Rectal smooth muscle tissue (tissue), 1 donor: ENCODE measurements around the gene CHN2.

Experiments
- H3K27ac ChIP-seq: one replicate; pipeline ENCODE4 v1.7.0; 2013; ENCODE audit warnings: low read depth, low read length, inconsistent platforms
- H3K27me3 ChIP-seq: one replicate; pipeline ENCODE4 v1.7.0; 2013; ENCODE audit warnings: low read length; ENCODE audit not compliant: control insufficient read depth, insufficient read depth
- H3K36me3 ChIP-seq: one replicate; pipeline ENCODE4 v1.7.0; 2013; ENCODE audit warnings: low read length; ENCODE audit not compliant: control insufficient read depth, insufficient read depth
- H3K4me1 ChIP-seq: one replicate; pipeline ENCODE4 v1.7.0; 2013; ENCODE audit warnings: low read length; ENCODE audit not compliant: control insufficient read depth, insufficient read depth
- H3K4me3 ChIP-seq: one replicate; pipeline ENCODE4 v1.7.0; 2013; ENCODE audit warnings: low read length
- H3K9ac ChIP-seq: one replicate; pipeline ENCODE4 v1.7.0; 2013; ENCODE audit warnings: low read length

Gene CHN2

DNA sequence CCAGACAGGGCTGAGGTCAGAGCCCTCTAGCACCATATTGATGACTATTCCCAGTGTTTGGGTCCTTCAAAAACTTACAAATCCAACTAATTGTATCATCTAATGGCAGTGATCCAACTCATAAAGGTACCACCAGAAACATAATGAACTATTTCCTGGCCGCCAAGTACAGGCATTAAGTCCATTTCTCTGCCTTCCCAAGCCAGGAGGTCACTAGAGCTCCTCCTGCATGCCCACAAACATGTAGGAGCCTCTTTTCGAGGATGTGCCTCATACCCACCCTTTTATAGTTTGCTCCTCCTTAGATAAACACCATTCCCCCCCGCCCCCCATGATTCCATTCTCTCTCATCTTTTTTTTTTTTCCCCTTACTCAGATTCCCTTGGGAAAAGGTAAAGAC lies 91.3 kb downstream of the CHN2 start:
- no peak overlapping the region for H3K27ac ChIP-seq
- H3K4me1 ChIP-seq: no peaks in the 10 kb centered on the region
- no peak overlapping the region for H3K9ac ChIP-seq
- H3K36me3 ChIP-seq: no peaks in the 10 kb centered on the region
- no peaks in the 10 kb centered on the region for H3K27me3 ChIP-seq
- no peak overlapping the region for H3K4me3 ChIP-seq

DNA sequence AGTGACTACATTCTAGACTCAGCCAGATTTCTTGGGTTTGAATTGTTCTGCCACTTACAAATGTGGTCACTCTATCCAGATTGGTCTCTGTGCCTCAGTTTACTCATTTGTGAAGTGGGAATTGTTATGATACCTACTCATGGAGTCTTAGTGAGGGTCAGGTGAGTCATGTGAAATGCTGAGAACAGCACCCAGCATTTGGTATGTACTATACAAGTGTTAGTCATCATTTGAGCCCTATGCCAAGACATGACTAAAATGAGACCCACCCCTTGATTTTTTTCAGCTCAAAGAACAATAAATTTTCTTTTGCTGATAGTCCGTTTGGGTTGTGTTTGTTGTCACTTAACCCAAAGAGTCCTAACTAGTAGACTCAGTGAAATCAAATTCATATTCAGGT lies 92.8 kb downstream of the CHN2 start:
- no peak overlapping the region for H3K27ac ChIP-seq
- H3K36me3 ChIP-seq: no peaks in the 10 kb centered on the region
- H3K4me1 ChIP-seq: no peaks in the 10 kb centered on the region
- no peak overlapping the region for H3K4me3 ChIP-seq
- no peak overlapping the region for H3K9ac ChIP-seq
- no peaks in the 10 kb centered on the region for H3K27me3 ChIP-seq

GRCh38 chr7:29288181-29289091 lies 93.9 kb downstream of the CHN2 start:
- no peak overlapping the region for H3K9ac ChIP-seq

GRCh38 chr7:29289156-29290021 lies 94.8 kb downstream of the CHN2 start:
- Histone ChIP-seq H3K27ac (no peak overlapping the region), H3K36me3 (no peaks in the 10 kb centered on the region), H3K4me3 (no peak overlapping the region), H3K4me1 (no peaks in the 10 kb centered on the region), H3K9ac (no peak overlapping the region), H3K27me3 (no peaks in the 10 kb centered on the region)

More at GRCh38 chr7:29288181-29289091, 93.9 kb downstream of the CHN2 start:
- no peaks in the 10 kb centered on the region for H3K27me3 ChIP-seq
- no peaks in the 10 kb centered on the region for H3K4me1 ChIP-seq
- no peaks in the 10 kb centered on the region for H3K36me3 ChIP-seq
- no peak overlapping the region for H3K27ac ChIP-seq
- no peak overlapping the region for H3K4me3 ChIP-seq

DNA sequence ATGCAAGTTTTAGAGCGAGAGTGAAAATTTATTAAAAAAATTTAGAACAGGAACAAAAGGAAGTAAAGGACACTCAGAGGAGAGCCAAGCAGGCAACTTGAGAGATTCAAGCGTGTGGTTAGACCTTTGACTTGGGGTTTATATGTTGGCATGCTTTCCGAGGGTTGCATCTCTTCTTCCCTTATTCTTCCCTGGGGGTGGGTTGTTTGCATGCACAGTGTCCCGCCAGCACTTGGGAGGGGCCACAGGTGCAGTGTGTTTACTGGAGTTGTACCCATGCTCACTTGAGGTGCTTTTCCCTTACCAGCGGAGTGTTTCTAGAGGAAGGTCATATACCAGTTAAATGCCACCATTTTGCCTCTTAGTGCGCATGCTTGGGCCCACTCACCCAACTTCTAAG lies 96.3 kb downstream of the CHN2 start:
- H3K27ac ChIP-seq: no peak overlapping the region
- H3K4me3 ChIP-seq: no peak overlapping the region
- no peaks in the 10 kb centered on the region for H3K4me1 ChIP-seq
- no peaks in the 10 kb centered on the region for H3K36me3 ChIP-seq
- H3K27me3 ChIP-seq: no peaks in the 10 kb centered on the region
- no peak overlapping the region for H3K9ac ChIP-seq

GRCh38 chr7:29291723-29292618 lies 97.4 kb downstream of the CHN2 start:
- no peaks in the 10 kb centered on the region for H3K36me3 ChIP-seq
- H3K27ac ChIP-seq: no peak overlapping the region
- no peaks in the 10 kb centered on the region for H3K4me1 ChIP-seq
- H3K9ac ChIP-seq: no peak overlapping the region
- H3K4me3 ChIP-seq: no peak overlapping the region
- no peaks in the 10 kb centered on the region for H3K27me3 ChIP-seq

DNA sequence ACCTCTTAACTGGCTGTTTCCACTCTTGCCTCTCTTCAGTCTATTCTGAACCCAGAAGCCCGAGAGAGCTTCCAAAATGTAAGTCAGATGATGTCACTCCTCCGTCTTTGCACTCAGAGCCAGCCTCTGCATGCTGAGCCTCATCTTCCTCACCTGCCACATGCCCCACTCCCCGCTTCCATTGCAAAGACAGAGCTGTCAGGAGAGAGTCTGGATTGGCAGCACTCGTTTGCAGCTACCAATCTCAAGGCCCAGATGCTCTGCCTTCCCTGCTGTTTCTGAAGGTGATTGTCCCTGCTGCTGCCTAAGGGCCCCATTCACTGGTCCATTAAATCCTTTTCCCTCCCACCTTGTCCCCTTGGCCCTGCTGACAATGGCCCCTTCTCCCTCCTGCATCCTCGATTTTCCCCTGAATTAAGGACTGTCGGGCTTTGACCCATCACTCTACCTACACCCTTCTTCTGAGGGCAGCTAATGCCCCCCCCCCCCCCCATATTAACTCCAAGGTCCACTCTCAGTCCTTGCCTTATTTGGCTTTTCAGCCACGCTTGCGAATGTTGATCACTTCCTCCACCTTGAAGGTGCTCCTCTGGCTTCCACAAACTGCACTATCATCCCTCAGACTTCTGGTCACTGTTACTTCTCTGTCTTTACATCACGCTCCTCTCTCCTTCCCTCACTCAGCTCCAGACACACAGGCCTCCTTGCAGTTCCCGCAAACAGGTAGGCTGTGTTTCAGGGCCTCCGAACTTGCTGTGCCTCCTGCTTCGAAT lies 98.5 kb downstream of the CHN2 start:
- Histone ChIP-seq H3K27ac (no peak overlapping the region), H3K27me3 (no peaks in the 10 kb centered on the region), H3K9ac (no peak overlapping the region), H3K36me3 (no peaks in the 10 kb centered on the region), H3K4me3 (no peak overlapping the region), H3K4me1 (no peaks in the 10 kb centered on the region)

- H3K27me3 ChIP-seq: no peaks in the 10 kb centered on the region
- H3K4me3 ChIP-seq: no peak overlapping the region
- H3K36me3 ChIP-seq: no peaks in the 10 kb centered on the region
- no peak overlapping the region for H3K27ac ChIP-seq
- no peaks in the 10 kb centered on the region for H3K4me1 ChIP-seq
- H3K9ac ChIP-seq: no peak overlapping the region
These were observed 101.8 kb downstream of the CHN2 start for GRCh38 chr7:29296421-29296820.

GRCh38 chr7:29297194-29297890 lies 102.8 kb downstream of the CHN2 start:
- H3K27me3 ChIP-seq: no peaks in the 10 kb centered on the region
- no peak overlapping the region for H3K4me3 ChIP-seq
- H3K9ac ChIP-seq: no peak overlapping the region
- H3K4me1 ChIP-seq: no peaks in the 10 kb centered on the region
- no peak overlapping the region for H3K27ac ChIP-seq
- no peaks in the 10 kb centered on the region for H3K36me3 ChIP-seq

DNA sequence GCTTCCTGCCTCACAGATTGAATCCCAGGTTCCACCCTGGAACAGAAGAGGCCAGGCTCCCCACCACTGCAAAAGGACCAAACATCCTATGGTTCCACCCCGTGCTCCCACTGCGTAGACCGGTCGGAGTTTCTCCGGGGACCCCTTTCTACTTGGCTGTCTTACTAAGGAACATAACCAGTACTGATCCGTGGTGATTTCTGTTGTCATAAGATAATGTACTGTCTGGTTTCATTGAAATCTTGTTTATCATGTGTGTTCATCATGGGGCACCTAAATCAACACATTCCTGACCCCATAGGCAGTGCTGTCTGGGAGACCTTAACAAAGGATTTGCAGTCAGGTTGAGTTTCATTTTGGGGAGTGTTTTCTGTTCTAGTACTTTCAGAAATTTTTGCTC lies 104.5 kb downstream of the CHN2 start:
- Histone ChIP-seq H3K4me3 (no peak overlapping the region), H3K36me3 (no peaks in the 10 kb centered on the region), H3K9ac (no peak overlapping the region), H3K27ac (no peak overlapping the region), H3K4me1 (no peaks in the 10 kb centered on the region), H3K27me3 (no peaks in the 10 kb centered on the region)

DNA sequence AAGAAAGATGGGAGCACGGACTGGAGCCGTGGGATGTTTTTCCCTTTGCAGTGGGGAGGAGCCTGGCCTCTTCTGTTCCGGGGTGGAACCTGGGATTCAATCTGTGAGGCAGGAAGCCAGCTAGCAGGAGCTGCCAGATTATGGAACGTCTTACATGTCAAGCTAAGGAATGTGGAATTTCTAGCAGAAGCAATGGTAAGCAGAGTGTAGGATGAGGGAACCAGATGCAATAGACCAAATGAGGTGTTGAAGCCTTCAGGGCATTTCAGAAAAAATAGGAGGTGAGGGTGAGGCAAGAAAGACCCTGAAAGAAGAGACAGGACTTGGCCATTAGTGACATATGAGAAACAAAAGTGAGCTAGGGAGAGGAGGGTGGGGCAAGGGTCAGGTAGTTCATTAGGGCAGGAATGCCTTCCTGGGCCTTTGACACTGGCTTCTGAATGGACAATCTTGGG lies 105.5 kb downstream of the CHN2 start:
- Histone ChIP-seq H3K9ac (no peak overlapping the region), H3K27me3 (no peaks in the 10 kb centered on the region)

More for the DNA sequence above, 105.5 kb downstream of the CHN2 start:
- Histone ChIP-seq H3K4me1 (no peaks in the 10 kb centered on the region), H3K27ac (no peak overlapping the region), H3K4me3 (no peak overlapping the region), H3K36me3 (no peaks in the 10 kb centered on the region)
